ENCODE measurements around the gene AGMO. TPM values are rescaled to one million over a fixed set of nuclear protein-coding genes. Genes with fewer than 3 reads are reported as not detected.

The AGMO gene
- total RNA-seq, 1 donor from 2014 or later, result 1.4 TPM

DNA sequence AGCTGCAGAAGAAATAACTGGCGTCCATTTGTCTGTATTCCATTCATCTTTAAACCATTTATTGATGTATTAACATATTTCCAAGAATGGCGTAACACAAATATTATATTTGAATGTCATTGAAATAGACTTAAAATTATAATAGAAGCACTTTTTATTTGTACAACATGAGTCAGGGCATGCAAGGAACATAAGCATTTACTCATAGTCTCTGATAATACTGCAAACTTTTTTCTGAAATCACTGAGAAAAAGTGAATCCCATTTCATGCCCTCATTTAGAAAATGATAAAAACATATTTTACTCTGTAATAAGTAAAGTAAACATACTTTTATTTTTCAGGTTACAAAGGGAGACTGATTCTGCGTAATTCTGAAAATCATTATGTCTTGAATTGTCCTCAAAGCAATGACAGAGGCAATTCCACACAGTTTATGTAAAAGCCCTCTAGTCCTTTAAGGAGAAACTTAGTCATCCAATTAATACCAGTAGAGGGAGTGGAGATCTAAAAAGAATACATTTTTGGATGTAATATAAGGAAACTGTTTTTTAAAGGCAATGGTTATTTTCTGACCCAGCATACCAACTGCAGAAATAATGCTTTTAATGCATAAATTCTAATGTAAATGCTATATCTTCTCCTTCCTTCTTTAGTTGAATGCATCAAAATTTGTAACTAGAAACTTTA is 58.1 kb downstream of the AGMO start:
- peak; percentile 73 for DNase-seq (ENCODE audit: low spot score)

DNA sequence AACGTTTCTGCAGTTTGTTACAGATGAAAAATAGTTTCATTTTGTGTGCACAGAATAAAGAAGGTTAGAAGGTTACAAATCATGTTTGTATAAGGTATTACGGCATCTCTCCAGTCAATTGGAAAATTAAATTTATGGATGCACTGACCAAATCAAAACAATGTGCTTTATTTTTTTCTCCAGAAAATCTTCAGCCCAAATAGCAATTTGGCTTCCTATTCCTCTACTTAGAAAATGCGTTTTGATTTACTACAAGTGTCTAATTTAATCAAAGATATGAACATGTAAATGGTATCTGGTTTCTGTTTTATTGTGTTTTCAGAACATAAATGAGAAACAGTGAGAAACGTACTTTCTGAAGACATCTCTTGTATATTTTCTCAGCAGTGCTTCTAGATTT is 63.4 kb downstream of the AGMO start:
- peak; percentile 13 for DNase-seq (ENCODE audit: low spot score)

DNA sequence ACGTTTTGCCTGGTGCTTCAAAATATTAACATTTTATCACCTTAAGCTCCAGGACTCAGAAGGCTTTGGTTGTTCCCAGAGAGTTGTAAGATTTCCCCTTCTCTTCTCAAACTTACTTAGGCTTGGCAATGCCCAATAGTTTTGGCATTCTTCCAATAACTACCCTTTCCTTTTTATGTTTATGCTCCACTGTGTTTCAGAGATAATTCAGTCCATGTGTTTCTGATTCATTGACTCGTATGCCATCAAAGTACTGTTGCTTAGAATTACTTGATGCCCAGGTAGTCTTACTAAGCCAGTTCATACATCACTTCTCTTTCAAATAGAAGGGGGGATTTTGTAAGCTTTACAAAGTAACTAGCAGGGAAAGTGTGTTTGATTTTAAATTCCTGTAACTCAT is 66.6 kb downstream of the AGMO start:
- peak; percentile 81 for DNase-seq (ENCODE audit: low spot score)

DNA sequence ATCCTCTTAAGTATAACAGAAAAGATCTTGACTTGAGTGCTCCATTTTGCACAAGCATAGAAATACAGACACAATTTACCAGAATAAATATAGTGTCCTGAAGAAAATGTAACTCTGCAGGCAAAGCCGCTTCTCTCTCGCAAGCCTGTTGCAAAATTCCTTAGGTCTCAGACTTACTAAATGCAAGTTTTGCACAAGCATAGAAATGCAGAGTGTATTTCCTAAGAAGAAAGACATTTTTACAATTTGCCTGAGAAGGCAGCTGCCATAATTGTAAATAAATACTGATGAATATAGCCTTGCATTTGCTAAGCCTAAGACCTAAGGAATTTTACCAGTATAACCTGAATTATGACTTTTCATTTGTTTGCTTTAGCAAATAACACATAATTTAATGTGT is 67.1 kb downstream of the AGMO start:
- DNase-seq (ENCODE audit: low spot score), result peak; percentile 73

DNA sequence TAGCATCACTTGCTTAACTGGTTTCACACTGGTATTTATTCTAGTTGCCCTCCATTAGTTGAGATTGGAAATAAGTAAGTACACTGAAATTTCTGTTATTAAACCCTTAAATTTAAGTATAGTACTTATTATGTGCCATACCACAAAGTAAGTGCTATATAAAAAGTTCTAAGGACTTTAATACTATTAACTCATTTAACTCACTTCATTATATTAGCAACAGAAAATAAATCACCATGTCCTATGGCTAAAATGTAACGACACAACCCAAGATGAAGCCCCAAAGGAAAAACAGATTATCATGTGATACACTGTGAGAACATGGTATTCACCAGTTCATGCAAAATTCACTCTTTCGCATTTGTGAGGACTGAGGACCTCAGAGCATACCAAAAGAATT is 70.5 kb downstream of the AGMO start:
- no peak for DNase-seq (ENCODE audit: low spot score)

DNA sequence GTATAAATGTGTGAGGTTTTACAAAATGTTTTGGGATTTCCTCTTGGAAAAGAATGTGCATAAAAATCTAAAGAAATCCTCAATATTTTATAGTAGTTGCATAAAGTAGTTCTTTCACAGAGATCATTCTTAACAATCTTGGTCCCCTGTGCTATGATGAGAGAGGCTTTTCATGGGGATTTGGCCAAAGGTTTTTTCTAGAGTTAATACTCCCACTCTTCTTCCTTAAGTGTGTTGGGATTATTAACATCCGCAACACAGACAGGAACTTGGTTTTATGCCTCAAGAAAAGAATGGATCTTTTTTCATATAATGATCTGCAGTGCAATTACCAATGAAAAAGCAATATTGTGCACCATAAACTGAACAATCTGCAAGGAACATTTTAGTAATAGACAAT is 71.5 kb downstream of the AGMO start:
- DNase-seq (ENCODE audit: low spot score), result no peak

DNA sequence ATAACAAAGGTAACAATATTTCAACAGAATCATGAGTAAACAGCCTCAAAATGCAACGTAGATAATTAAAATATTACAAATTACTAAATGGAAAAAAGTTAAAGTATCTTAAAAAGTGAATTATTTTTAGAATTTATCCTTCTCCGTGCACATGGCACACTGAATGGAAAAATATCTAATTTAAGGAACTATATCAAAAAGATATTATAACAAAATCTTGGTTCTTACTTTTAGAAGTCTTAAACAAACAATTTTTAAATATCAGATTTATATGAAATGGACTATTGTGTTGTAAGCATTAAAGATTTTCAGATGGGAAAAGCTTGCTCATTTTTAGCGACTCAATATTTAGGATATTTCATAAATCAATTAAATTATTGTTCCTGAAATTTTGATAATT is 72.0 kb downstream of the AGMO start:
- DNase-seq (ENCODE audit: low spot score), result no peak

DNA sequence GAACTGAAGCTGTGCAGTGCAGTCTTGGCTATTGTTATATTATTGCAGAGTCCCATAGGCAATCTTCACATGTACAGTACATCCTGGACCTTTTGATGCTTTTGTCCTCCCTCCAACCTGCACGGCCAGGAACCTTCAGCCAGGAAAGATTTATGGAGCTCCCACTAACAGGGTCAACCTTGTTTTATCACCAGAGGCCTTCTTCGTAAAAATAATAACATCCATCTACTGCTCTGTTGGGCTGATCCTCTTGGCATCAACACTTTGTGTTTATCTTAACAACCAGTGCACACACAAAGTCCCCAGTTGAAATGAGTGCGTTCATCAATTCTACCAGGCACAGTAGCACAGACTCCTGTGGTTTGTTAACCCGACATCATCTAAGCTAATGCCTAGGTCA is 72.4 kb downstream of the AGMO start:
- no peak for DNase-seq (ENCODE audit: low spot score)

DNA sequence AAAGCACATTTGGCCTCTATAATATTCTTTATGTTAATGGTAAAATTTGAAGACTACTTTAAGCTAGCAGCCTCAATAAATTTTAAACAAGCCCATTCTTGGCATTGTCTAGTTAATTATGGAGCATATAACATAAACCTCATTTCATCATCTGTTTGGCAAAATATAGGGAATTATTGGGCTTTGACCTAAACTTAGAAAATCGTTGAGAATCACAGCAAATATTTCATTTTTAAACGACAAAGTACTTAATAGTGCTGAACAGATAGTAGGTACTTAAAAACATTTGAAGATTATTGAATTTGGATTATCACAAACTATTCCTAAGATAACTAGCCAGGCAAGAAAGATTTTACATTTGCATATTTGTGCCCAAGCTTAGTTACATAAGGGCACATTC is 73.4 kb downstream of the AGMO start:
- no peak for DNase-seq (ENCODE audit: low spot score)

DNA sequence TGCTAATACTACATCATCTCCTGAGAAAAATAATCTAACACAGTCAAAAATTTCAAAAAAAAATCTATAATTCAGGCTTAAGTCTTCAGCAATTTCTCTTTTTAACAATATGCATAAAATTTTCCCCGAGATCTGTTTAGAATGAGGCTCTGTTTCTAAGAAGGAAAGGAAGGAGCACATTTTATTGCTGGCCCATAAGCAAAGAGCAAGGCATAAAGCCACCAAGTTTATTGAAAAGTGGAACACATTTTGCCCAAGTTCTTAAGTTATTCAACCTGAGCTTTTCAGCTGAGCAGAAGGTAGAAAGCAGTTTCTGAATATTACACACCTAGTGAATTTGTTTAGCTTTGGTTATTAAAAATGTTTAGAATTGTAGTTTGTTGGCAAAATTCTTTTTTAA is 73.9 kb downstream of the AGMO start:
- DNase-seq (ENCODE audit: low spot score), result no peak

DNA sequence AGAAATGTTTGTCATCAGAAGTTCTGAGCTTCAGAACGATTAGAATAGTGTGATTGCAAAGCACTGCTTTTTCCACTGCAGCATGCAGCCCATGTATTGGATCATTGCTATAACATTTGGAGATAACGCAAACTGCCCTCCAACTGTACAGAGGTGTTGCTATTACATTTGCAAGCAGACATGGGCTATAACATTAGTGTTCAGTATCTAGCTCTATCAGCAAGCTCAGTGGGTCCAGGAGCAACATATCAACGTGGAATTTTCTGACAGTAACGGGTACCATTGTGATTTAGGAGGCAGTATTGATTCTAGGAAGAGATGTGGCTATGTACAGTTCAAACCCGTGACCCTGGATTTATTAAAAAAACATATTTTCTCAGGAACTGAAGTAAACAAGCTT is 75.8 kb downstream of the AGMO start:
- no peak for DNase-seq (ENCODE audit: low spot score)

DNA sequence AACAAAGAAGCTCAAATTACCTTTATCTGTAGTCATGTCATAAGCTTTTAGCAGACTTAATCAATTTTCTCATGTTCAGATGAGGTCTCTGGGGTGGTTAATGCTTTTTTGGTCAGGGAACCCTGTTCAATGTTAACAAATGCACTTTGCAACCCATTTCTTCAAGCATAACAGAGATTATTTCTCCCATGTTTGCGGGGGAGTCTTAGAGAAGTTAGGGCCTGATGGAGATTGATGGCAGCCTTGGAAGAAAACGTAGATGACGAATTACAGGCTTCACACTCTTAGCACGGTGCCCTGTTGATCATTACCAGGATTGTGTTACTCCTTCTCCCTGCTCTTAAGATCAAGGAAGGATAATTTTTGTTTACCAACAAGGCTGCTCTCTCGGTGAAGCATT is 76.4 kb downstream of the AGMO start:
- no peak for DNase-seq (ENCODE audit: low spot score)

DNA sequence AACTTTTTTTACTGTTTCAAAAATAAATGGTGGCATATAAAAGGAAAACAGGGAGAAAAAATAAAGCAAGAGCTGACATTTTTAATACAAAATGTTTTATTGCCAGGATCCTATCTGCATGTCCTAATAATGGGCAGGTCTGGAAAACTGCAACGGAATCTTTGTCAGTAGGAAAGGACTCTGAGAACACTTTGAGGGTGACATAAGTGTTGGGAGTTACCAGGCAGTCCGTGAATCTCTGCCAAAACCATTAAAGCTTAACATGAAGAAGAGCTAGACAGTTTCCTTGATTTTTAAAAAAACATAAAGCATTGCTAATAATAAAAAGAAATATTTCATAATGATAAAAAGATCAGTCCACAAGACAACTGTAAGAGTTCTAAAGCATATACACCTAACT is 80.7 kb downstream of the AGMO start:
- DNase-seq (ENCODE audit: low spot score), result peak; percentile 89

DNA sequence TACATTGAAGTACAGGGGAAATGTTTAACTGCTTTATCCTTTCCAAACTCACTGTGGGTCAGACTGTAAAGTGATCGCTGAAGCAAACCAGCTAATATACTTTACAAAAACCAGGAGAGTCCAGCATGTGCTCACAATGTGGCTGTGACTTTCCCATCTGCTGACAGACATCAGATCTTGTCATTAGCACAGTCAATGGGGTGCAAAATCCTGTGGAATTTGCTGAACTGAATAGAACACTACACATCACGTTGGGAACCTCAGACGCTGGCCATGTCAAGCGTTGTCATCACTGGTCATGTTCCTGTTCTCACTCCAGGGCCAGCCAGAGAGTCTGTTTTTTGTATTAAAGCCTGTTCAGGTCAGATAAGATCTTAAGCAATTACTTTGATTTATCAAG is 83.4 kb downstream of the AGMO start:
- no peak for DNase-seq (ENCODE audit: low spot score)

DNA sequence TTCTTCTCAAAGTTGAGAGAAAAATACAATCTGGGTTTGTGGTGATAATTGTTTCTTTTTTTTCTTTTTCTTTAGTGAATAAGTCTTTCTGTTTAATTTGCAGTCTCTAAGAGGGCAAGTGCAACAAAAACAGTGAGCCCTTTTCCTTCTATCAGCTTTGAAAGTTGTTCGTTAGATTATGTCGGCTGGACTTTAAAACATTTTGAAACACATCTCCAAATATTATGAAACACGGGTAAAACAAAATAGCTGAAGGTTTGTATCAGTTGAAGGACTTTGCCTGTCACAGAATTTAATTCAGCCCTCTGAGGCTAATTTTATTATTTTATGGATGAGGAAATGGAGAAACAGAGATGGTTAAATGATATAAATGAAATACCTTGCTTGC is 85.3 kb downstream of the AGMO start:
- DNase-seq (ENCODE audit: low spot score), result no peak

DNA sequence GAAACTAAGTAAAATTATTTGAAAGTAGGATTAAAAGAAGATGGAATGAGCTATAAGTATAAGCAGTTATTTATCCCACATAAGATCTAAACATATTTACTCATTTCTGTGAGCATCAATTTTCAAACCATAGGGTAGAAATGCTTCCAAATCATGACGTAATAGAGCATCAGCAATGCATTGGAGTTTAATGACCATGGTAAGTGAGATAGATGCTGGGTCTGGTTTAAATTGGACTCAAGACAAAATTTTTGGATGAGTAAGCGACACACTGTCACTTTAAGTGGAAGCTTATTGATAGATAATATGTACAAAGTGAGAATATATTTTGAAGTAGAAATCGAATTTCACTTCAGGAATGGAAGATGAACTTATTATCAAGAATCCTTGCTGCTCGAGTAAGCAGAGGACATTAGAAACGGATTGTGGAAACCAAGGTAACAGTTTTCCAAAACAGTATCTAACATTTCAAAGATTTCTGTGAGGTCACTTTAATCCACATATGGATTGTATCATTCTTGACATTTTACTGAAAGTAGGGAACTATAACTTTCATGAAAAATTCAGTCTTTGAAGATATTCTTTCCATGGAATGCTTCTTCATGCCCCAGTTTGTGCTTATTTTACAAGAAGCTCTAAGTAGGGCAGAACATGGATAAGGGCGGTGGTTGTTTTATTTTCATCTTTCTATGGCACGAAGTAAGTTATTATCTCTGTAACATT is 85.8 kb downstream of the AGMO start:
- DNase-seq (ENCODE audit: low spot score), result peak; percentile 83

DNA sequence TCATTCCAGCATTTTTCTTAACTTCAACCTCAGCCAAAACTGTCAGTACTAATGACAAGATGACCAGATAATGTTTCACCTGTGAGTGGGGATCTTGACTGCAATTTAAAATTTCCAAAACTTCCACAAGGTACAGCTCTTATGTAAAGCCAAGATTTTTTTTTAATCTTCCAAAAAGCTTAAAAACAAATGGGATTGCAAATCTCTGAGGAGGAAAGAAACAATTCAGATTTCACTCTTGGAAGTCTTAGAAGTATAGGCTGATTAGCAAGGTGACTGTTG is 90.2 kb downstream of the AGMO start:
- DNase-seq (ENCODE audit: low spot score), result no peak

DNA sequence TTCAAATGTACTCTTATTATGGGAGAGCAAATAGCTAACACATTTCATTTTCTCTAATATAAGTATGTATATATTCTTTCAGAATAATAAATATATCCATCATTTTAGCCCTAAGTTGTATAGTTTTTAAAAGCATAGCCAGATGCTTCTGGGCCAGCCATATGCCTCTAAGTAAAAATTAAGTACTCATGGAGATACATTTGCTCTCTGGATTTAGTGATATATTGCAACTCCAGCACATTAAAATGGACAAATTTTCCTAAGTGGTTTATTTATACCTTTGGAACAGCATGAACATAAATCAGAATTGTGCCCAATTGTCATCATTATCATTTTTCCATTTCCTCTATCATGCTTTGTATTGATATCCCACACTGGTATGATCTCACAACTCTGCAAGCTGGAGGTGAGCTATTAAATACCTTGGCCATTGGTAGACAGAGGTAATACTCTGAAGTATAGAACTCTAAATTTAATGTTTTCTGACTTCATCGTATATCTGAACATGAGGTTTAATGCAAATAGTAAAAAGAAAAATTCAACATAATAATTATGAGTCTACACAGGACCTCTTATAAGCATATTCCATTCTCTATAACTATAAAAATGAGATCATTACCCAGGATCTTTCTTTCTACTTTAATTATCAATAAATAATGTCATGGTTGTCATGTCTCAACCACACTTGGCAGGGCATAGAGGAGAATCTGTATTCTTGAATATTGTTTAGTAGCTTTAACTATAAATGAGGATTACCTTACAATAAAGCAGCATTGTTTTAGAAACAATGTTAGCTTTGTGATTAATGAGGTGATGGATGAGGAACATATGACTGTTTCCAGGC is 90.8 kb downstream of the AGMO start:
- DNase-seq (ENCODE audit: low spot score), result no peak

DNA sequence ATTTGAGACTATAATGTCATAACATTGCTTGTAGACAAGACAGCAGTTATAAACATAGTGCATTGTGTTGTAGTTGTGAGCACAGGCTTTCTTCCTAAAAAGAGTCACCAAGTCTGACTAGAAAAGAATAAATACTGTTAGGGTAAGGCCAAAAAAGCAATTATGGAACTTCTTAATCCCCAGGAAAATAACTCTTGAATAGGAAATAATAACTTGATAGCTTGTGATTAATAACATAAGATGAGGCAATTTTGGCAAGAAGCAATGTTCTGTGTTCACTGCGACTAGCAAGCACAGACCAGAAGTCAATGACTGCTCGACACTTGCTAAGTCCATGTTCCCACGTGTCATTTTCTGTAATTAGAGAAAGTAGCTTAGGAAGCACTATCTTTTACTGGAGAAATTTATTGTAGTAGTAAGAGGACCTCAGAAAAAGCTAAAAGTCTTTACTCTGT is 97.1 kb downstream of the AGMO start:
- DNase-seq (ENCODE audit: low spot score), result no peak

DNA sequence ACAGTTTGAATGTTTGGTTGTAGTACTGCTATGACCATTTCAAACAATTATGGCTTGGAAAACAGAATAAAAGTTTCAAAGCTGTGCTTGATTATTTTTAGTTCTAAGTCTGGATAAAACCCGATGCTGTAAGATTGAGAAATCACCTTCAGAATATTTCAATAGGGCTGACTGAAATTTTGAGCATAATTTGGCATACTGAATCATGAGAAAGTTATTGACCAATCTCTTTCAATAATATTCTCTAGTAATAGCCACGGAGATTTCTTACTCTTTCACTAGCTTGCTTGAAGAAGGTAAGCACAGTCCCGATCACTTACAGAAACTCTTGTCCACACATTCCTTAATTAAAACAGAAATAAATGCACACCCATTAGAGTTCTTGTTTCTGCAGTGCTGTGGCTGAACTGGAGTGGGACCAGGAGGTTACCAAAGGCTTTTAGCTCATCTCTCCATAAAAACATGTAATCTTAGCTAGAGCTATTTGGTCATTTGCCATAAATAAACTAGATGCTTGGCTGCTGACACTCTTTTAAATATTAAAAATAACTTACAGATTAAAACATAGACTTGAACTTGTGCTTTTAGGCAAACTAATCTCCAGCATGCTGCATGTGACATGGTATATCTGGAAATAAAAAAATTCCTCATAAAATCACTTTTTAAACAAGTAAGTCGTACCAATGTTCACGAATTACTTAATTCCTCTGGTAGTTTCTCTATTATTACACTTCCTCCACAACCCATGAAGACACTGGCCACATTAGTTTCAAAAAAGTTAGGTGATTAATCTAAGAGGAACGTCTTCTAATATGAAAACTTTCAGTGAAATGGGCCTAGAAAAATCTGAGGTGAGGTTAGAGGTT is 97.8 kb downstream of the AGMO start:
- peak; percentile 52 for DNase-seq (ENCODE audit: low spot score)

DNA sequence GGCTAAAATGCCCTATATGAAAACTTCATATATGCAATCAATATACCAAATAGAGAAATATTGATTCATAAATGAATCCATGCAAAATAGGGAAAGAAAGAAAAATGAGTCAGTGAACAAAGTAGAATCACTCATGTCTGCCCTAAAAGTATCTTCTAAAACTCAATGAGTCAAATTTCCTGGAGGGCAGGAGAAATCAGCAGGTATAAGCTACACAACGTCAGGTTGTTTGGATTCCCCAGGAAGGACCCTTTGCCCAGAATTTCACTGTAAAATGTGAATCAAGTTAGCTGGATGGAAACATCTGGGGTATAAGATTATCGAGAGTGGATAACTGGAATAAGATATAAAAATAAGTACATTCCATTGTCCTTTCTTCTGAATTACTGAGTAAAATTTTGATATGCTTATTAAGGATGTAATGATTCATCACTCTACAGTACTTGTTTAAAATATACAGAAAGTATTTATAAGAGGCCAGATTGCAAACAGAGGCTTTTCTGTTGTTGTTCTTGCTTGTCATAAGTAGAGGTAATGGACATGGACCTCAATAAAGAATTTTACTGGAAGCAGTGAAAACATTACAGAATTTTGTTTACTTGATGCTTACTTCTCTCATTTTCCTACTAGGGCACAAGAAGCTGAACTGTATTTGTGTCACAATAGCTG is 99.0 kb downstream of the AGMO start:
- DNase-seq (ENCODE audit: low spot score), result no peak
